ENCODE results near the gene MARVELD2.
A peak's percentile ranks its signal among the peaks of the same experiment; 100 is the strongest.
"Not testable (repeated sequence)": the region's sequence is repeated elsewhere in the genome, so short reads cannot be mapped to it uniquely, and the experiment has no call there.

MARVELD2 gene

GRCh38 chr5:69414885-69415583, at the start of gene MARVELD2:
Gene MARVELD2, plus strand, starts transcription at chr5:69415116. Its CDS starts 4,270 bp downstream, at chr5:69419386.
- DNase-seq, result no peak

- no peak for DNase-seq
Observed at GRCh38 chr5:69367697-69368279, 47.1 kb upstream of the MARVELD2 start.

- no peak for DNase-seq
Observed at GRCh38 chr5:69368458-69369339, 46.2 kb upstream of the MARVELD2 start.

- peak; percentile 92 for DNase-seq
Observed at GRCh38 chr5:69369340-69370121, 45.4 kb upstream of the MARVELD2 start, which contains the start of the genes AK6, RAD17 and TAF9. Gene AK6, minus strand, starts transcription at chr5:69369520. Its CDS starts 30 bp downstream, at chr5:69369490. Gene RAD17, plus strand, starts transcription at chr5:69369818. Its CDS starts 2,391 bp downstream, at chr5:69372209. Gene TAF9, minus strand, starts transcription at chr5:69369520. Its CDS starts 3,783 bp downstream, at chr5:69365737.

- DNase-seq, result not testable (repeated sequence)
Observed at GRCh38 chr5:69370335-69370734, 44.6 kb upstream of the MARVELD2 start.

GRCh38 chr5:69372394-69372793, 42.5 kb upstream of the MARVELD2 start:
- no peak for DNase-seq

- no peak for DNase-seq
Observed at GRCh38 chr5:69374911-69375446, 39.9 kb upstream of the MARVELD2 start.

- DNase-seq, result no peak
Observed at GRCh38 chr5:69378376-69378775, 36.5 kb upstream of the MARVELD2 start.

GRCh38 chr5:69404659-69405330, 10.1 kb upstream of the MARVELD2 start:
- no peak for DNase-seq

- DNase-seq, result no peak
Observed at GRCh38 chr5:69415584-69415958, 655 bp downstream of the MARVELD2 start.

GRCh38 chr5:69416180-69416579, 1.3 kb downstream of the MARVELD2 start:
- no peak for DNase-seq

GRCh38 chr5:69416699-69417098, 1.8 kb downstream of the MARVELD2 start:
- no peak for DNase-seq

- no peak for DNase-seq
Observed at GRCh38 chr5:69418554-69418953, 3.6 kb downstream of the MARVELD2 start.

- DNase-seq, result no peak
Observed at GRCh38 chr5:69431424-69432303, 16.7 kb downstream of the MARVELD2 start.

GRCh38 chr5:69432412-69433206, 17.7 kb downstream of the MARVELD2 start:
- DNase-seq, result no peak

GRCh38 chr5:69435276-69435884, 20.5 kb downstream of the MARVELD2 start:
- not testable (repeated sequence) for DNase-seq

GRCh38 chr5:69444127-69444754, 29.3 kb downstream of the MARVELD2 start:
- no peak for DNase-seq

GRCh38 chr5:69449511-69449910, 34.6 kb downstream of the MARVELD2 start:
- DNase-seq, result no peak

GRCh38 chr5:69450116-69450515, 35.2 kb downstream of the MARVELD2 start:
- DNase-seq, result no peak

Measured in GDM1 (cell line).